H9 (cell line): ENCODE data around the gene ZFR2. TPM values are rescaled to one million over a fixed set of nuclear protein-coding genes. Genes with fewer than 3 reads are reported as not detected.

Experiments used
- DNase-seq: peaks from one replicate; pipeline ENCODE4 v3.0.0-alpha.2; 2017
- H2AFZ ChIP-seq: one replicate; pipeline ENCODE4 v1.6.1; 2013; ENCODE audit warnings: mild to moderate bottlenecking, low read length, control low read depth, moderate library complexity
- H2AK5ac ChIP-seq: 2 replicates; pipeline ENCODE4 v1.6.1; 2013; ENCODE audit warnings: low read length, control low read depth, mixed read lengths; ENCODE audit not compliant: insufficient read length
- H2BK120ac ChIP-seq: one replicate; pipeline ENCODE4 v1.6.1; 2013; ENCODE audit warnings: low read depth, mild to moderate bottlenecking, low read length, control low read depth, inconsistent platforms; ENCODE audit not compliant: poor library complexity, severe bottlenecking
- H2BK12ac ChIP-seq: 2 replicates; pipeline ENCODE4 v1.6.1; 2013; ENCODE audit warnings: low read length, control low read depth, mixed read lengths, low read depth; ENCODE audit not compliant: insufficient read length
- H2BK15ac ChIP-seq: 2 replicates; pipeline ENCODE4 v1.6.1; 2013; ENCODE audit warnings: low read depth, low read length, control low read depth
- H2BK20ac ChIP-seq: one replicate; pipeline ENCODE4 v1.6.1; 2013; ENCODE audit warnings: low read depth, mild to moderate bottlenecking, low read length, control low read depth, inconsistent platforms; ENCODE audit not compliant: poor library complexity, severe bottlenecking
- H2BK5ac ChIP-seq: 2 replicates; pipeline ENCODE4 v1.6.1; 2013; ENCODE audit warnings: low read length, control low read depth, mixed read lengths; ENCODE audit not compliant: insufficient read length
- H3K14ac ChIP-seq: 2 replicates; pipeline ENCODE4 v1.6.1; 2013; ENCODE audit warnings: low read length, control low read depth; ENCODE audit not compliant: insufficient read depth
- H3K18ac ChIP-seq: 2 replicates; pipeline ENCODE4 v1.6.1; 2013; ENCODE audit warnings: low read depth, mild to moderate bottlenecking, mixed read lengths, low read length, control low read depth; ENCODE audit not compliant: insufficient read length
- H3K23ac ChIP-seq: 2 replicates; pipeline ENCODE4 v1.6.1; 2013; ENCODE audit warnings: low read length, control low read depth, mixed read lengths, low read depth; ENCODE audit not compliant: insufficient read length
- H3K23me2 ChIP-seq: 2 replicates; pipeline ENCODE4 v1.6.1; 2013; ENCODE audit warnings: low read depth, mild to moderate bottlenecking, mixed read lengths, low read length, control low read depth; ENCODE audit not compliant: insufficient read length, poor library complexity, severe bottlenecking
- H3K27ac ChIP-seq: 2 replicates; pipeline ENCODE4 v1.5.1; 2013; ENCODE audit warnings: low read length, control low read depth, mixed read lengths, low read depth; ENCODE audit not compliant: insufficient read length
- H3K27me3 ChIP-seq: 2 replicates; pipeline ENCODE4 v1.6.1; 2013; ENCODE audit warnings: low read length, control low read depth, inconsistent platforms; ENCODE audit not compliant: insufficient read depth
- H3K4ac ChIP-seq: 2 replicates; pipeline ENCODE4 v1.6.1; 2013; ENCODE audit warnings: low read depth, mild to moderate bottlenecking, control low read depth, inconsistent platforms, low read length, moderate library complexity
- H3K4me1 ChIP-seq: 2 replicates; pipeline ENCODE4 v1.6.1; 2013; ENCODE audit warnings: low read length, control low read depth, inconsistent platforms; ENCODE audit not compliant: insufficient read depth
- H3K4me2 ChIP-seq: 2 replicates; pipeline ENCODE4 v1.6.1; 2013; ENCODE audit warnings: low read length, control low read depth, mixed read lengths; ENCODE audit not compliant: insufficient read length, insufficient read depth
- H3K56ac ChIP-seq: 2 replicates; pipeline ENCODE4 v1.6.1; 2013; ENCODE audit warnings: low read depth, mild to moderate bottlenecking, mixed read lengths, low read length, control low read depth; ENCODE audit not compliant: insufficient read length
- H3K79me1 ChIP-seq: 2 replicates; pipeline ENCODE4 v1.6.1; 2013; ENCODE audit warnings: low read depth, mild to moderate bottlenecking, moderate library complexity, low read length, control low read depth, inconsistent platforms; ENCODE audit not compliant: insufficient read depth, poor library complexity, severe bottlenecking
- H3K79me2 ChIP-seq: 2 replicates; pipeline ENCODE4 v1.6.1; 2013; ENCODE audit warnings: low read length, control low read depth, inconsistent platforms; ENCODE audit not compliant: insufficient read depth
- H3K9ac ChIP-seq: 2 replicates; pipeline ENCODE4 v1.6.1; 2013; ENCODE audit warnings: low read length, control low read depth, mixed read lengths; ENCODE audit not compliant: insufficient read length; ENCODE audit errors: extremely low read depth
- H3K9me3 ChIP-seq: one replicate; pipeline ENCODE4 v1.6.1; 2013; ENCODE audit warnings: low read depth, low read length, inconsistent platforms; ENCODE audit not compliant: control insufficient read depth
- H3T11ph ChIP-seq: one replicate; pipeline ENCODE4 v1.6.1; 2013; ENCODE audit warnings: mild to moderate bottlenecking, low read length, control low read depth, inconsistent platforms
- H4K20me1 ChIP-seq: one replicate; pipeline ENCODE4 v1.6.1; 2013; ENCODE audit not compliant: control insufficient read depth, insufficient read length, insufficient read depth
- H4K5ac ChIP-seq: 2 replicates; pipeline ENCODE4 v1.6.1; 2013; ENCODE audit warnings: low read depth, mild to moderate bottlenecking, mixed read lengths, low read length, control low read depth; ENCODE audit not compliant: insufficient read length
- H4K8ac ChIP-seq: replicated peaks from 2 replicates; pipeline ENCODE4 v1.6.1; 2013; ENCODE audit warnings: low read length, control low read depth, mixed read lengths, low read depth; ENCODE audit not compliant: insufficient read length
- H4K91ac ChIP-seq: 2 replicates; pipeline ENCODE4 v1.6.1; 2013; ENCODE audit warnings: low read depth, mild to moderate bottlenecking, moderate library complexity, mixed read lengths, low read length, control low read depth; ENCODE audit not compliant: insufficient read length
- H3K27ac Mint-ChIP-seq, 3 experiments: 2 replicates in 2 of 3; 3 replicates in 1 of 3; pipeline ENCODE4 v1.8.0; 2020 to 2021; ENCODE audit warnings: mixed read lengths in 3 of 3, mild to moderate bottlenecking in 1 of 3, moderate library complexity in 1 of 3
- H3K27me3 Mint-ChIP-seq: 2 replicates; pipeline ENCODE4 v1.8.0; 2021; ENCODE audit warnings: low read depth, mild to moderate bottlenecking, moderate library complexity, mixed read lengths
- H3K36me3 Mint-ChIP-seq, 3 experiments: 2 replicates in 2 of 3; 3 replicates in 1 of 3; pipeline ENCODE4 v1.8.0; 2020 to 2021; ENCODE audit warnings: low read depth in 3 of 3, mixed read lengths in 3 of 3; ENCODE audit not compliant: insufficient read depth in 1 of 3
- H3K4me1 Mint-ChIP-seq, 2 experiments: 2 replicates each; pipeline ENCODE4 v1.8.0; 2020; ENCODE audit warnings: mixed read lengths in 2 of 2
- H3K4me3 Mint-ChIP-seq, 2 experiments: 2 replicates in 1 of 2; 3 replicates in 1 of 2; pipeline ENCODE4 v1.8.0; 2020 to 2021; ENCODE audit warnings: mild to moderate bottlenecking in 2 of 2, mixed read lengths in 2 of 2, moderate library complexity in 1 of 2
- H3K9me3 Mint-ChIP-seq, 2 experiments: 2 replicates in 1 of 2; 3 replicates in 1 of 2; pipeline ENCODE4 v1.8.0; 2020; ENCODE audit warnings: mild to moderate bottlenecking in 2 of 2, mixed read lengths in 2 of 2, moderate library complexity in 1 of 2
- WGBS: extraction: QIAGEN DNeasy Blood & Tissue Kit; methylation state at CpG from one replicate; pipeline ENCODE4 v1.1.7; 2013; ENCODE audit warnings: missing lambda C conversion rate, low lambda C conversion rate, mixed read lengths; ENCODE audit not compliant: insufficient read length; ENCODE audit errors: extremely low coverage; 5-methylcytosine and 5-hydroxymethylcytosine counted together
- total RNA-seq: library from RNA; stranded (reverse); gene quantifications from 2 replicates; pipeline ENCODE4 v1.2.1, GENCODE V29; 2021
- TF ChIP-seq, protein P1 (sequence below): fragments of 200-600 bp; sonication (generic); conservative IDR thresholded peaks from 3 replicates; pipeline ENCODE4 v1.8.0; 2021; ENCODE audit warnings: antibody characterized with exemption, mild to moderate bottlenecking

Gene ZFR2
- total RNA-seq, 1 experiment from 2014 or later, result 18.3 TPM

DNA sequence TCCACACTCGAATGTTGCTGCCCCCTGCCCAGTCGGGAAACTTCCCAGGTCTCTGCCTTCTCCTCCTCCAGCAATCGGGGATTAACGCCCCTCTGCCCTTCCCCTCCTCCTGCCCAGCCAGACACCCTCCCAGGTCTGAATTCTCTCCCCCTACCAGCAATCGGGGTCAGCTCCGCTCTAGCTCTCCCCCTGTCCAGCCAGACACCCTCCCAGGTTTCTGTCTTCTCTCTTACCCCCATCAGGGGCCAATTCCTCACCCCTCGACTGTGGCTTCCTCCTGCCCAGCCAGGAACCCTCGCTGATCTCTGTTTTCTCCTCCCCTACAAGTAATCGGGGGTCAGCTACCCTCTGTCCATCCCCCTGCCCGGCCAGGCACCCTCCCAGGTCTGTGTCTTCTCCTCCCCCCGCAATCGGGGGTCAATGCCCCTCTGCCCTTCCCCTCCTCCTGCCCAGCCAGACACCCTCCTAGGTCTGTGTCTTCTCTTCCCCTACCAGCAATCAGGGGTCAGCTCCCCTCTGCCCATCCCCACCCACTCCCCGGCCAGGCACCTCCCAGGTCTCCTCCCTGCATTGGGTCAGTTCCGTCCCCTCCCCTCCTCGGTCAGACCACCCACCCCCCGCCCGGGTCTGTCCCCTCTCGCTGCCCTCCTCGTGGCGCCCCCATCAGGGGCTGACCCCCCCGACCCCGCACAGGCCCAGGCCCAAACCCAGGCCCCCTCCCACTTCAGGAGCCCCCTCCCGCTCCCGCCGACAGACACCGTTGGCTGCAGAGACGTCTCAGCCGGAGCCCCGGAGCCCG is 668 bp downstream of the ZFR2 start:
- Histone ChIP-seq H3K4ac (no peak overlapping the region), H3K23ac (no peak overlapping the region), H3K56ac (no peak overlapping the region), H4K5ac (no peak overlapping the region), H3K4me1 (no peaks in the 10 kb centered on the region; the same call in 1 of the 2 replicates), H2BK20ac (no peak overlapping the region), H2BK120ac (no peak overlapping the region), H2BK5ac (no peak overlapping the region), H3K27ac (no peak overlapping the region), H2AFZ (no peak overlapping the region), H2BK12ac (no peak overlapping the region), H2AK5ac (no peak overlapping the region), H3K14ac (peak overlapping the region; percentile 81), H3K18ac (peak overlapping the region; percentile 95), H4K8ac (no peak overlapping the region), H4K20me1 (no peaks in the 10 kb centered on the region), H4K91ac (no peak overlapping the region), H3K23me2 (peaks cover 9% of the 10 kb centered on the region), H3K79me1 (no peaks in the 10 kb centered on the region), H3K79me2 (no peaks in the 10 kb centered on the region), H3K4me2 (peak overlapping the region; percentile 40), H2BK15ac (no peak overlapping the region), H3K9ac (no peak overlapping the region), H3K9me3 (no peaks in the 10 kb centered on the region), H3T11ph (no peak overlapping the region), H3K27me3 (no peaks in the 10 kb centered on the region)
- no CpG with 5 or more reads among the region's 30 CpGs for WGBS
- H3K4me3 Mint-ChIP-seq, result peak overlapping the region; percentile 66 to 86
- peak; percentile 67 for DNase-seq
- peak overlapping the region; percentile 49 to 79 (median 67); a peak in 3 of 7 replicates for H3K27ac Mint-ChIP-seq
- TF ChIP-seq, protein P1, sequence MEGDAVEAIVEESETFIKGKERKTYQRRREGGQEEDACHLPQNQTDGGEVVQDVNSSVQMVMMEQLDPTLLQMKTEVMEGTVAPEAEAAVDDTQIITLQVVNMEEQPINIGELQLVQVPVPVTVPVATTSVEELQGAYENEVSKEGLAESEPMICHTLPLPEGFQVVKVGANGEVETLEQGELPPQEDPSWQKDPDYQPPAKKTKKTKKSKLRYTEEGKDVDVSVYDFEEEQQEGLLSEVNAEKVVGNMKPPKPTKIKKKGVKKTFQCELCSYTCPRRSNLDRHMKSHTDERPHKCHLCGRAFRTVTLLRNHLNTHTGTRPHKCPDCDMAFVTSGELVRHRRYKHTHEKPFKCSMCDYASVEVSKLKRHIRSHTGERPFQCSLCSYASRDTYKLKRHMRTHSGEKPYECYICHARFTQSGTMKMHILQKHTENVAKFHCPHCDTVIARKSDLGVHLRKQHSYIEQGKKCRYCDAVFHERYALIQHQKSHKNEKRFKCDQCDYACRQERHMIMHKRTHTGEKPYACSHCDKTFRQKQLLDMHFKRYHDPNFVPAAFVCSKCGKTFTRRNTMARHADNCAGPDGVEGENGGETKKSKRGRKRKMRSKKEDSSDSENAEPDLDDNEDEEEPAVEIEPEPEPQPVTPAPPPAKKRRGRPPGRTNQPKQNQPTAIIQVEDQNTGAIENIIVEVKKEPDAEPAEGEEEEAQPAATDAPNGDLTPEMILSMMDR, result no peak
- H3K9me3 Mint-ChIP-seq, result peaks cover 10 to 14% of the 10 kb centered on the region in 2 experiments
- peaks cover 5 to 6% (median 6%) of the 10 kb centered on the region in 3 experiments; a peak in 6 of 7 replicates for H3K36me3 Mint-ChIP-seq
- peaks cover 17 to 19% of the 10 kb centered on the region in 2 experiments for H3K4me1 Mint-ChIP-seq
- peaks cover 46% of the 10 kb centered on the region for H3K27me3 Mint-ChIP-seq
